GM21737 (cell line): ENCODE results near the gene NCAPG.
"Not testable (repeated sequence)": the region's sequence is repeated elsewhere in the genome, so short reads cannot be mapped to it uniquely, and the experiment has no call there.

Experiments used
- ATAC-seq: cut with Tn5 transposase; IDR thresholded peaks from one replicate; pipeline ENCODE4 v1.9.1; 2021; ENCODE audit warnings: mild to moderate bottlenecking, moderate library complexity; ENCODE audit not compliant: unreplicated experiment

Gene NCAPG

DNA sequence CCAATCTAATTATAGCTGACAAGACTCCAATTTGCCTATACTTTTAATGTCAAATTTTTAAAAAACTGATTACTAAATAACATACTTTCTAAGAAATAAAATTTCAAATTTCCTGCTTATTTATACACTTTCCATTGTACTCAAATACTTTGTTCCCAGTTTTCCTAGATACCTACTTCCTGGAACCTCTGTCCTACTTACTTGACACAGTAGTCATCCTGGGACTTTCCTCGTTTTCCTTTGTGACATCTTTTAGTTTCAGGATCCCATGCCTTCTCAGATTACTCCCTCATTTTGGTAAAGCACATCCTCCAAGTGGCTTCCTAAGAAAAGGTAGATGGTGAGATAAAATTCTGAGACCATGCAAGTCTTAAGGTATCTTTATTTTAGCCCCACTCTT is 16.0 kb upstream of the NCAPG start:
- ATAC-seq, result no peak

DNA sequence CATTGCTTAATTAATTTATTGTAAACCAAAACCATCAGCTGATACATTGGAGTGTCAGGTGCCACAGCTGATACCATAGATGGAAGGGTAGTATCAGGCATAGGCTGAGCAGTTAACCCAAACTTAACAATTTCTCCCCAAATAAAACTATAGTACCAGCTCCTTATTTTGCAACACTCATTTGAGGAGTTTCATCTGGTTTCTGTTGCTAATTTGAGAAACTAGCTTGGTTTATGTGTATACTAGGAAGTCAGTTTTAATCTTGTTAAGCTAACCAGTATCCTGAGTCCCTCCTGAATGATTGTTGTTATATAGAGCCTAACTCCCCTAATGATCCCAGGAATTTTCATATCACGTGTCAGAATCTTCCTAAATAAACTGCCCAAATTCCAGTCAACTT is 13.0 kb upstream of the NCAPG start:
- no peak for ATAC-seq

DNA sequence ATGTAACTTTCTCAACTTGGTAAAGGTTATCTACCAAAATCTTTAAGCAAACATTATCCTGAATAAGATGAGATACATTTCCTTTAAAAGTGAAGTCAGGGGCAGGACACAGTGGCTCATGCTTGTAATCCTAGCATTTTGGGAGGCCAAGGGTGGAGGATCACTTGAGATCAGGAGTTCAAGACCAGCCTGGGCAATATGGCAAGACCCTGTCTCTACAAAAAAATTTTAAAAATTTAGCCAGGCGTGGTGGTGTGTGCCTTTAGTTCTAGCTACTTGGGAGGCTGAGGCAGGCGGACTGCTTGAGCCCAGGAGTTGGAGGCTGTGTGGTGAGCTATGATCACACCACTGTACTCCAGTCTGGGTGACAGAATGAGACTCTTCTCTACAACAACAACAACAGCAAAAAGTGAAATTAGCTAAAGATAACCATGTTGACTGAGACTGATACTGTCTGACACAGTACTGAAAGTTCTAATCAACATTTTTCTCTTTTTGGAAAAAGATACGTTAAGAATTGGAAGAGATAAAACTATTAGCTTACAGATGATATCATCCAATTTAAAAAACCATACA is 5.1 kb upstream of the NCAPG start:
- no peak for ATAC-seq

- ATAC-seq, result no peak
These were observed 3.3 kb upstream of the NCAPG start for GRCh38 chr4:17807446-17807845.

DNA sequence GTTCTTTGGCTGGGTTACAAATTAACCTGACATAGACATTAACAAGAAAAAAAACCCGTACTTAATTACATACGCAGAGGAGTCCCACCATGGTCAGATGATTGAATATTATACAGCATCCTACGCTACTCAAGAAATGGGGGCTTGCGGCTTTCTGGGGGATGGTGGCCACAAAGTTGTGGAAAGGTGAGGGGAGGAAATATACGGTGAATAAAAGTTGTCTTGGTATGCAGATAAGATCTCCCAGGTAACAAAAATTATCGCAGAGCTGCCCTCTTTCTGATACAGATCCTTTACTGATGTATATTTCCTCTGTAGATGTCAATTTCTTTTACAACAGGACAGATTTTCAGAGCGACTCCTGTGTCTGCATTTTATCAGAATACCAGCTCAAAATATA is 1.1 kb upstream of the NCAPG start:
- ATAC-seq, result no peak

- ATAC-seq, result peak; percentile 25
These were observed 362 bp downstream of the NCAPG start for GRCh38 chr4:17811078-17811603.

DNA sequence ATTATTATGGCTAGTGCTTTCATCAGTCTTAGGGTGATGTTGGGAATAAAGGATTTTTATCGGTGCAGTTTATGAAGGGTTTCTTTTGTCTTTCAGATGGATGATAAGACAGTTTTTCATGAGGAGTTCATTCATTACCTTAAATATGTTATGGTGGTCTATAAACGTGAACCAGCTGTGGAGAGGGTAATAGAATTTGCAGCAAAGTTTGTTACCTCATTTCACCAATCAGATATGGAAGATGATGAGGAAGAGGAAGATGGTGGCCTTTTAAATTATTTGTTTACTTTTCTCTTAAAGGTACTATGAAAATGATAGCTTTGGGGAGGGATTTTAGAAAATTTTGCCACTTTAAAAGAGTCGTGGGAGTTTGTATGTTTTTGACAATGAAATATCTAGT is 1.3 kb downstream of the NCAPG start:
- ATAC-seq, result no peak

- ATAC-seq, result no peak
These were observed 2.0 kb downstream of the NCAPG start for GRCh38 chr4:17812801-17813200.

DNA sequence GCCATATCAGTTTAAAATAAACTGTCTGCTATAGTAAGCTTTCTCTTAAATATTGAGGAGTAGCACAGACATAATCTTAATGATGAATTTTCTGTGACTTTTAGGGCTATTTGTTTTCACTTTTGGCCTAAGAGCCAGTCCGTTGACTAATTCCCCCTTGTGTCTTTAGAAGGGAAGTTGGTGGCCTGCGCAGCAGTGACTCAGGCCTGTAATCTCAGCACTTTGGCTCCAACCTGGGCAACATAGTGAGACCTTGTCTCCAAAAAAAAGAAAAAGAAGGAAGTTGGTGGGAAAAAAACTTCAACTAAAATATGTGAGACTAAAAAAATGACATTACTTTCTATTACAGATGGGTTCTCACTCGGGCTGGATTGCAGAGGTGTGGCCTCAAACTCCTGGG is 3.4 kb downstream of the NCAPG start:
- ATAC-seq, result no peak

DNA sequence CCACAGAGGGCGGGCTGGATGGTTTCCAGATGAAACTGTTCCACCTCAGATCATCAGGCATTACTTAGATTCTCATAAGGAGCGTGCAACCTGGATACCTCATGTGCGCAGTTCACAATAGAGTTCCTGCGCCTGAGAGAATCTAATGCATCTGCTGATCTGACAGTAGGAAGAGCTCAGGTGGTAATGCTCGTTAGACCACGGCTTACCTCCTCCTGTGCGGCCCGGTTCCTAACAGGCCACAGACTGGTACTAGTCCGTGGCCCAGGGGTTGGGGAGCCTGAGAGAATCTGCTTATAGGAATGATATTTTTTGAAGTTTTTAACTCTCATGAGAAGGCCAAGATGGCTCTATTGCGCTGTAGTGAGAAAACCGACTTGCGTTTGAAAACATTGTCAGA is 5.4 kb downstream of the NCAPG start:
- ATAC-seq, result no peak

GRCh38 chr4:17817027-17817426 is 6.2 kb downstream of the NCAPG start:
- peak; percentile 67 for ATAC-seq

DNA sequence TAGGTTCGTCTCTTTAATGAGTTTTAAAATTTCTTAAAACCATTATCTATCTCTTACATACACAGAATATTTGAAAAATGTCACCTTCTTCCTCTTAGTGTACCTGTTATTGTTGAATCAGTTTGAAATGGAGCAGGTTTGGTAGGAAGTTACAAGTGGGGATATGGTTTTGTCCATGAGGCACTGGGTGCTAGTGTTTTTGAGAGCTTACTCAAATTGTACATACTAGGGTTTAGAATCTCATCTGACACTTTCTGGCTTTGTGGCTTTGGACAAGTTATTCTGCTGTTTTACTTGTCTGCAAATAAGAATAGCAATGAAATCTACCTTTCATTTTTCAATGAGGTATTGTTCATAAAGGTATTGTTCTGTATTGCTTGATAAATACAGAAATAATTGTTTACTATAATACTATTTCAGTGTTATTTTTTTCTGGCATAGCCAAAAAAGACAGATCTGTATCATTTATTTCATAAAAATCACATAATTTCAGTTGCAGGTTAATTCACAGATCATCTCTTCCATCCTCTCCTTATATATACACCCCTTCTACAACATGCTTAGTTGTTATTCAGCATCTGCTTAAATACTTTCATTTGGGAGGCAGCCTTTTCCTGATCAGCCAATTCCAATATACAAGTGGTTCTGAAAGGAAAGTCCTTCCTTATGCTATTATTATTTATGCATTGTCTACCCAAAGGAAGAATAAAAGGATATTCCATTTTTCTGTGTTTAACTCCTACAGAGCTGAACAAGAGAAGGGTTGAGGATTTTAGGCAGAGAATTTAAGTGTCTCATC is 13.3 kb downstream of the NCAPG start:
- no peak for ATAC-seq

GRCh38 chr4:17846266-17846665 is 35.5 kb downstream of the NCAPG start:
- no peak for ATAC-seq

GRCh38 chr4:17850295-17850694 is 39.5 kb downstream of the NCAPG start:
- not testable (repeated sequence) for ATAC-seq

GRCh38 chr4:17851959-17852358 is 41.2 kb downstream of the NCAPG start:
- ATAC-seq, result no peak

- ATAC-seq, result no peak
These were observed 43.3 kb downstream of the NCAPG start for GRCh38 chr4:17854036-17854435.

- ATAC-seq, result no peak
These were observed 49.1 kb downstream of the NCAPG start for GRCh38 chr4:17859793-17860406.

DNA sequence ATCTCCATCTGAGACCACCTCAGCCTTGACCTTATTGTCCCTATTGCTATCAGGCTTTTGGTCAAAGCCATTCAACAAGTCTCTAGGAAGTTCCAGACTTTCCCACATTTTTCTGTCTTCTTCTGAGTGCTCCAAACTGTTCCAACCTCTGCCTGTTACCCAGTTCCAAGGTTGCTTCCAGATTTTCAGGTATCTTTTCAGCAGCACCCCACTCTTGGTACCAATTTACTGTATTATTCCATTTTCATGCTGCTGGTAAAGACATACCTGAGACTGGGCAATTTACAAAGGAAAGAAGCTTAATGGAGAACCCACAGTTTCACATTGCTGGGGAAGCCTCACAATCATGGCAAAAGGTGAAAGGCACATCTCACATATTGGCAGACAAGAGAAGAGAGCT is 51.1 kb downstream of the NCAPG start:
- not testable (repeated sequence) for ATAC-seq

DNA sequence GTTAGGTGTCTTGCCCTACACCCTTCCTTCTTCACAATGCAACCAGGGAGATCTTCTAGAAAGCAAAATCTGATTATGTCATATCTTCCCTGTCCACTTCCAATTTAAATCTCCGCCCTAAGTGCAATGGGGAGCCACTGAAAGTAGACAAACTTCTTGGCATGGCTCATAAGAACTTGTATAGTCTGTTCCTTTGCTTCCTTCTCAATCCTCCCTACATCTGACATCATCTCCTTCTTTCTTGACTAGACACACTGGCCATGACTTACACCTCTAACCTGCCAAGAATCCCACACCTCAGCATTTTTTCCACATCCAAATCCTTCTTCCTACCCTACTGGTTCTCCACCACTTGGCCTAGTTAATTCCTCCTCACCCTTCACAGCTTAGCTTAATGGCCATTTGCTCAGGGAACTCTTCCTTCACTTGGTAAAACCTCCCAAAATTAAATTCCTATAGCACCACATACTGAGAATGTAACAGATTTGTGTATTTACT is 55.1 kb downstream of the NCAPG start:
- no peak for ATAC-seq

- no peak for ATAC-seq
These were observed 56.0 kb downstream of the NCAPG start for GRCh38 chr4:17866810-17867209.

GRCh38 chr4:17867276-17867675 is 56.5 kb downstream of the NCAPG start:
- no peak for ATAC-seq

GRCh38 chr4:17869327-17869726 is 58.5 kb downstream of the NCAPG start:
- ATAC-seq, result no peak
